Prostate gland (tissue), 2 donors: ENCODE data around the gene RAI1.

Experiments
- POLR2A ChIP-seq: fragments of 450-650 bp; IDR thresholded peaks from one replicate; pipeline ENCODE4 v1.6.1; 2016; ENCODE audit warnings: antibody characterized with exemption, mild to moderate bottlenecking
- TF ChIP-seq, protein P1 (sequence below), 4 experiments: fragments of 200-600 bp in 2 of 4; fragments of 450-650 bp in 2 of 4; sonication (generic) in 2 of 4; IDR thresholded peaks; 1 replicate in 3 of 4; 2 replicates in 1 of 4; pipeline ENCODE4 v1.5.1; 2016 to 2019; ENCODE audit warnings: antibody characterized with exemption in 4 of 4, mild to moderate bottlenecking in 2 of 4, moderate library complexity in 2 of 4

DNA sequence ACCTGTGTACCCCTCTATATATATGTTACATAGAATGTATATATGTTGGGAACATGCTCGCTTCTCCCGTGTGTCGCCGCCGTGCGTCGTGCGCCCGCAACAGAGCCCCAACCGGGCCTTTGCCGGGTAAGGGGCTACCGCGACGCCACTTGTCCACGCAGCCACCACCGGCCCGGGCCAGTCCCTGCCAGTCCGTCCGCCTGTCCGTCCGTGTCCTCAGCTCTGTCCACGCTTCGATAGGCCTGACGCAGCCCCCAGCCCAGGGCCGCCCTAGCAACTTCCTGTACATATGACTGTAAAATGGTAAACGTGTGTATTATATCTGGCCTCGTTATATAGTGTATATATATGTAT is 129.6 kb downstream of the RAI1 start:
- TF ChIP-seq POLR2A = no peak
- TF ChIP-seq, protein P1, sequence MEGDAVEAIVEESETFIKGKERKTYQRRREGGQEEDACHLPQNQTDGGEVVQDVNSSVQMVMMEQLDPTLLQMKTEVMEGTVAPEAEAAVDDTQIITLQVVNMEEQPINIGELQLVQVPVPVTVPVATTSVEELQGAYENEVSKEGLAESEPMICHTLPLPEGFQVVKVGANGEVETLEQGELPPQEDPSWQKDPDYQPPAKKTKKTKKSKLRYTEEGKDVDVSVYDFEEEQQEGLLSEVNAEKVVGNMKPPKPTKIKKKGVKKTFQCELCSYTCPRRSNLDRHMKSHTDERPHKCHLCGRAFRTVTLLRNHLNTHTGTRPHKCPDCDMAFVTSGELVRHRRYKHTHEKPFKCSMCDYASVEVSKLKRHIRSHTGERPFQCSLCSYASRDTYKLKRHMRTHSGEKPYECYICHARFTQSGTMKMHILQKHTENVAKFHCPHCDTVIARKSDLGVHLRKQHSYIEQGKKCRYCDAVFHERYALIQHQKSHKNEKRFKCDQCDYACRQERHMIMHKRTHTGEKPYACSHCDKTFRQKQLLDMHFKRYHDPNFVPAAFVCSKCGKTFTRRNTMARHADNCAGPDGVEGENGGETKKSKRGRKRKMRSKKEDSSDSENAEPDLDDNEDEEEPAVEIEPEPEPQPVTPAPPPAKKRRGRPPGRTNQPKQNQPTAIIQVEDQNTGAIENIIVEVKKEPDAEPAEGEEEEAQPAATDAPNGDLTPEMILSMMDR (IDR thresholded peaks at IDR 0.05) = no peak
